Pulmonary artery endothelial cell (primary cell): ENCODE data around the gene TJAP1. TPM values are rescaled to one million over a fixed set of nuclear protein-coding genes. Genes with fewer than 3 reads are reported as not detected.
"Not testable (repeated sequence)": the region's sequence is repeated elsewhere in the genome, so short reads cannot be mapped to it uniquely, and the experiment has no call there.

ENCODE experiments used
- DNase-seq: peaks from one replicate; pipeline ENCODE4 v3.0.0-alpha.2; 2011; ENCODE audit warnings: low read depth, low spot score
- total RNA-seq: library from RNA; depleted of rRNA; stranded (reverse); fragments of >200 nt; gene quantifications from 2 replicates; pipeline ENCODE4 v1.2.3, GENCODE V29; 2014

Gene TJAP1
- total RNA-seq, 1 donor from 2014 or later: 8.9 TPM

DNA sequence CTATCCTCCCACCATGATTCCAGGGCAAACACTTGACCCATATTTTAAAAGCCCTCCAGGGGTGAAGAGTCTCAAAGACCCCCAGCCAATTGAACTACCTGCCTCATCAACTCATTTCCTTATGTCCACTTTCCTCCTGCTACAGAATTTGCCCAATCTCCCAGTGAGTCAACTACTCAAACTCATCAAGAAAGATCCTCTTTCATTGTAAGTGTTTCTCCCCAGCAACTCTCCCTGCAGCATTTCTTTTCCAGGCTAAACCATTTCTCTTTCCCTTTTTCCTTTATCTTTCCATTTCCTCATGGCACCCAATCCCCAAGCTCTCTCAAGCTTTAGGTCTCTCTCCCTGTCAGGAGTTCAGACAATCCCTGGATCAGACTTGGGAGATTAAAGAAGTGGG, 23.5 kb upstream of the TJAP1 start:
- DNase-seq: no peak

DNA sequence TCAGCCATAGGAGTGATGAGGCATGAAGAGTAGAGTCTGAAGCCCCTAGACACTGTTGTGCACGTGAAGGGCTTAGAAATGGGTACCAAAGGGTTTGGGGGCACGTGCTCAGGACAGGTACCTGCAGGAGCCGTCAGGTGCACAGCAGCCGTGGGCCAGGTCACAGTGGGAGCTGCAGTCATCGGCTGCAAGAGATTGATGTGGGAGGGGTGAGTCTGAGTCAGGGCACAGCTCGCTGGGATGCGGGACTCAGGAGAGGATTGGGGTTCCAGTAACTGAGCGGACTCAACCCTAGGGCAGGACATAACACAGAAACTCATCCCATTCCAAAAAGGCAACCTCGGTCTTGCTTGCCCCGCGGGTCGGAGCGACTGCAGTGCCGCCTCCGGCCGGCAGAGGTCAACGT, 23.1 kb upstream of the TJAP1 start:
- no peak for DNase-seq

DNA sequence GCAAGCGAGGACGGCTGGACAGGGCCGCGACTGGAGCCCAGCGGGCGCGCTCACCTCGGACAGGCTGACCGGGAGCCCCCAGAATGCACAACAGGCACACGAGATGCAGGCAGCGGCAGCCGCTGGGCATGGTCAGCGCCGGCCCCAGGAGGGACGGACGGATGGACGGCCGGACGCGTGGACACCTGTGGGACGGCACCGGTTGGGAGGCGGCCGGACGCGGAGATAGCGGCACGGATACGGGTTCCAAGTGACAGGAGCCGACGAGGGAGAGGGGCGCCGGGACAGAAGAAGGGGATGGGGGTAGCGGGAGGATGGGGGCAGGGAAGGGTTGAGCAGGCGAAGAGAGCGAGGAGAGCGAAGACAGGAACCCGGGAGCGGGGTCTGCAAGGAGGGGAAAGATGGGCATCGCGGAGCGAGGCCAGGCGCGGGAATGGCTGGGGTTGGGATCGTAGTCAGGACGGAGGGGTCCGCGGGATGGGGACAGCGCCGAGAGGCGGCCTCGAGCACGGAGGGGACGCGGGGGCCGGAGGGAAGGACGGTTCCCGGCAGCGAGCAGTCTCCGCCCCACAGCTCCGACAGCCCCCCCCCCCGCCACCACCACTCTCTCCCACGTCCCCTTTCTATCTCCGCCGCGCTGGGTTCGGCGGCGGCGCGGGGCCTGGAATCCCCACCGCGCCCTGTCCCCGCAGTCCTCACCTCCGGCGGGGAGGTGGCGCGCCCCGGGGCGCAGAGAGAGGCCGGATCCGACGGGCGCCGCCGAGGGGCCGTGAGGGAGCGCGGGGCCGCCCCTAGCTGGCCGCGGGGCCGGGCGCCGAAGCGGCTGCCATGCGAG, 22.5 kb upstream of the TJAP1 start:
- DNase-seq: peak; percentile 37

DNA sequence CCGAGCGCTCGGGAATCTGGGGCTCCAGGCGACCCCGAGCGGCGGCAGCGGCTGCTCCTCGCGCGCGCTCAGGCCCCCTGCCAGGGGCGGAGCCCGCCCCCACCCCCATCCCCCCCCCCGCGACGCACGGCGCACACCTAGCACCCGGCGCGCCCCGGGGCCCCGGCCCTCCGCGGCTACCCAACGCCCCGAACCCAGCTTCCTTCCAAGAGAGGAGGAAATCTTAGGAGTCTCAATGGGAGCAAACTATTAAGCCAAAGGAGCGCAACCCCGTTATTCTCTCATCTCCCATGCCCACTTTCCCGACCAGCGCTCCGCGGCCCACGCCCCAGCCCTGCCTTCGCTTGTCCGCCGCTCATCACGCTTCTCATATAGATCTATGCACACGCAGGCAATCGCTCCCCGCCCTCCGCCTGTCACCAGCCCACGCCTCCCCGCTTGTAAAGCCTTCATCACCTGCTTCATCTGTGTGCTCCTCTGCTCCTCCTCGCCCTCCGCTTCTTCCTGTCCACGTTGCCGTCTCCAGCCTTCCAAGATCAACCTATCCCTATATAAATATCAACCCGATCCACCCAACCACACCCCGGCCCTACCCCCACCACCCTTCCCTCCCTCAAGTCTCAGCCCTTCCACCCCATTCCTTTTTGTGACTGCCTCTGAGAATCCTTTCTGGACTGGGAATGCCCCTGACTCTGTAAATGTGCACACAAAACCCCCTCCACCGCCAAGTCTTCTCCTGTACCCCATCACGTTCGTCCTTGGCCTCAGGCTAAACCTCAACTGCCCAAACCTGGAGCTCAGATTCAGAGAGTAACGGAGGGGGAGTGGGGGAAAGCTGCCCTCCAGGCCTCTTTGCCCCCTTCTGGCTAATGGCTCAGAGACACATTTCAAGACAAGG, 21.6 kb upstream of the TJAP1 start, which contains the start of gene DLK2:
TSS of gene DLK2 (minus strand) at position 18 of the 898 bp plus-strand sequence. CDS start 723 bp downstream, outside the sequence.
- DNase-seq: no peak

DNA sequence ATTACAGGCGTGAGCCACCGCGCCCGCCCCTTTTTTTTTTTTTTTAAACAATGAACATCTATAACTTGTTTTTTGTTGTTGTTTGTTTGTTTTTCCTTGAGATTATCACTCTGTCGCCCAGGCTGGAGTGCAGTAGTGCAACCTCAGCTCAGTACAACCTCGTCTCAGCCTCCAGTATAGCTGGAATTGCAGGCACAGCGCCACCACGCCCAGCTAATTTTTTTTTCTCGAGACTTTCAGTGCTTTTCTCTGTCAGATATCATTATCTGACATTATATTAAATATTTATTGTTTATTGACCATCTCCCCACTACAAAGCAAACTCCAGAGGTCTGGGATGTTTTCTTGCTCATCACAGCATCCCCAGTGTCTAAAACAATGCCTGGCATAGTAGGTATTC, 19.7 kb upstream of the TJAP1 start:
- no peak for DNase-seq

DNA sequence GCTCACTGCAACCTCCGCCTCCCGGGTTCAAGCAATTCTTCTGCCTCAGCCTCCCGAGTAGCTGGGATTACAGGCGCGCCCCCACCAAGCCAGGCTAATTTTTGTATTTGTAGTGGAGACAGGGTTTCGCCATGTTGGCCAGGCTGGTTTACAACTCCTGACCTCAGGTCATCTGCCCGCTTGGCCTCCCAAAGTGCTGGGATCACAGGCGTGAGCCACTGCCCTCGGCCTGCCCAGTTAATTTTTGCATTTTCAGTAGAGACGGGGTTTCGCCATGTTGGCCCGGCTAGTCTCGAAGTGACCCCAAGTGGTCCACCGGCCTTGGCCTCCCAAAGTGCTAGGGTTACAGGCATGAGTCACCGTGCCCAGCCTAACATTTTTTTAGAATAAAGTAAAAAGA, 19.2 kb upstream of the TJAP1 start:
- DNase-seq: not testable (repeated sequence)

DNA sequence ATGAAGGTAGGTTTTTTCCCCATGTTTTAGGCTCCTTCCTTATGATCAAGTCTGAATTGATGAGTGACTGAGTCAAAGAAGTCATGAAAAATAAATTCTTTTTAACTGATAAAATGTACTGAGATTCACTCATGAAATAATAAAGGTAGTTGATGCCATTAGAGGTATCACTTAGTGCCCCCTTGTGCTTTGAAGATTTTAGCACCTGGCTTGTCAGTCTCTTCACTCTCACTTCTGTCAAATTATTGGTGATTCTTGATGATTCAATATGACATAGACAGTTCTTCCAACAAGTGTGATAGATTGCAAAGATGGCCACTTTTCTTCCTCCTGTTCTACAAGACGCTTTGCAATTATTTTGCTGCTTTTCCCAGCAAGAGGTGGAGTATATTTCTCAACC, 17.8 kb upstream of the TJAP1 start:
- no peak for DNase-seq

DNA sequence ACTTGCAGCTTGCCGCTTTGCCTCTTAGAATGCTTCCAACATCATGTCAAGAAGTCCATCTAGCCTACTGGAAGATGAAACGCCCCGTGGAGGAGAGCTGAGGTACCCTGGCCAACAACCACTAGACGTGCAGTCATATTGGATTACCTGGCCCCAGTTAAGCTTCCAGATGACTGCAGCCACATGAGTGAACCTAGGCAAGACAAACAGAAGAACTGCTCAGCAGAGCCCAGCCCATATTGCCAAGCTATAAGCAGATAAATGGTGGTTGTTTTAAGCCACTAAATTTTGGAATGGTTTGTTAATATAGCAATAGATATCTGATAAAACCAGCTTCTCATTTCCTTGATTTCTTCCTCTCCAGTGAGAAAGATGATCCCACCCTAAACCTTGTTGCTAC, 17.3 kb upstream of the TJAP1 start:
- DNase-seq: no peak

DNA sequence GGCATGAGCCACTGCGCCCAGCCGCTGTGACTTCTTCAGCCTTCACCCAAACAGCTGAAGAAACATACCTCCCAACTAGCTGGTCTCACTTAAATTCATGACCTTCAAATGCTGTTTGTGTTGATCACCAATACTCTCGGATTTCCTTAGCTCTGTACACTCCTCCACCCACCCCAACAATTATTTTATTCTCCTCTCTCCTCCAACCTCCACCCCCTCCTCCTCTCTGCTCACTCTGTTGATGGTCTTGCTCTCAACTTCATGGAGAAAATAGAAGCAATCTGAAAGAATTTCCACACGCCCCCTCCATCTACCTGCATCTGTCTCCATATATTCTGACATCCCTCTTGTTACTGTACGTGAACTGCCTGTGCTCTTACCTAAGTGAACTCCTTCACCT, 15.4 kb upstream of the TJAP1 start:
- DNase-seq: no peak

DNA sequence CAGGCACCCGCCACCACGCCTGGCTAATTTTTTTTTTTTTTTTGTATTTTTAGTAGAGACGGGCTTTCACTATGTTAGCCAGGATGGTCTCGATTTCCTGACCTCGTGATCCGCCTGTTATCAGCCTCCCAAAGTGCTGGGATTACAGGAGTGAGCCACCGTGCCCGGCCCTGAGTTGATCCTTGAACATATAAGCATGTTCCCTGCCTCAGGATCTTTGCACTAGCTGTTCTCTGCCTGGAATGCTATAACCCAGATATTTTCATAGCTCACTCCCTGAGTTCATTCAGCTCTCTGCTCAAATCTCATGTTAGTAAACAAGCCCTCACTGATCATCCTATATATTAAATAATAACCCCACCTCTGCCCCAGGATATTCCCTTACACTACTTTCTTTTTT, 13.0 kb upstream of the TJAP1 start:
- no peak for DNase-seq

DNA sequence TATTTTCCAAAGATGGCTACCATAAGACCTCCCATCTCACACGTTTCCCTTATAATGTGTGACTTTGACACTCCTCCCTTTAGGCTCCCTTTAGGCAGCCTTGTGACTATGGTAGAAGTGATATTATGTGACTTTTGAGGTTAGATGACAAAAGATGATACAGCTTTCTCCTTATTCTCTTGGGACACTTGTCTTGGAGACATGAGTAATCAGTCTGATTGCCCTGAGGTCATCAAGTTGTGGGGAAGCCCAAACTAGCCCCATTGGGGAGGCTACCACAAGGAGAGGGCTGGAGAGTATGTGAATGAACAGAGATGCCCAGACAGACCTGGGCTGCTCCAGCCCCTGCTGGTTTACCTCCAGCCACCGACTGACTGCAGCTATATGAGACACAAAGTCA, 11.4 kb upstream of the TJAP1 start:
- DNase-seq: no peak

DNA sequence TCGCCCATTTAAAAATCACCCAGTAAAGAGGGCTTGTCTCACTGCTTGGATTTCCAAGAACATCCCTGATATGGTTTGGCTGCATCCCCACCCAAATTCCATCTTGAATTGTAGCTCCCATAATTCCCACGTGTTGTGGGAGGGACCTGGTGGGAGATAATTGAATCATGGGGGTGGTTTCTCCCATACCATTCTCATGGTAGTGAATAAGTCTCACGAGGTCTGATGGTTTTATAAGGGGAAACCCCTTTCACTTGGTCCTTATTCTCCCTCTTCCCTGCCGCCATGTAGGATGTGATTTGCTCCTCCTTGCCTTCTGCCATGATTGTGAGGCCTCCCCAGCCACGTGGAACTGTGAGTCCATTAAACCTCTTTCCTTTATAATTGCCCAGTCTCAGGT, 10.1 kb upstream of the TJAP1 start:
- DNase-seq: not testable (repeated sequence)

DNA sequence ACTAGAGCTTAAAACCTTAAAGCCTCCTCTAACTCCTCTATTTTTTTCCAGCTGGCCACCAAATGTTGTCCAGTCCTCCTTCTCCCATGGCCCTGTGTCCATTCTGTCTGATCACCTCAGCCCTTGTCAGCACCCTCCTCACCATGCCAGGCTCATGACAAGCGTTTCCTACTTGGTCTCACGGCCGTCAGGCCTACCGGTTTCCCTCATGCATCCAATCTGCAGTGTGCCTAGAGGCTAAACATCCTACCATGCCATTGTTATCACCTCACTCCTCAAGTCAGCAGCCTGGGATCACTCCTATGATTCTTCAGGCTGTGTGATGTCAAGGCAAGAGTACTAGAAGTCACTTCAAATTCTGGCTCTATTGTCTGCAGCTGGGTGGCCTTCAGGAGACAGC, 9.6 kb upstream of the TJAP1 start:
- no peak for DNase-seq

DNA sequence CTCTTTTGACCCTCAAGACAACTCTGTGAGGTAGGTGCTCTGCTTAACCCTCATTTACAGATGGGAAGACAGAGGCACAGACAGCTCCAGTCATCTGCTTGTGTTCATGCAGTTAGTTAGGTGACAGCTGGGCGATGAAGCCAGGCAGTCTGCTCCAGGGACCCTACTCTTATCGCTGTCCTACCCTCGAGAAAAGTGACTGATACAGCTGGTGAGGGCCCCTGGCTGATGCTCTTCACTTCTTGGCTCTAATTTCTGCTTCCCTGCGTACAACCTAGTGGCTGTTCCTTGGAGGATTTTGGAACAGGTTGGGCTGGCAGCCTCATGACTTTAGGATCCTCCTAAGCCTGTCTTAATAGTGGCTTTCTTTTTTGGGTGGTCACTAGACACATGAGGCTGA, 9.1 kb upstream of the TJAP1 start:
- no peak for DNase-seq

DNA sequence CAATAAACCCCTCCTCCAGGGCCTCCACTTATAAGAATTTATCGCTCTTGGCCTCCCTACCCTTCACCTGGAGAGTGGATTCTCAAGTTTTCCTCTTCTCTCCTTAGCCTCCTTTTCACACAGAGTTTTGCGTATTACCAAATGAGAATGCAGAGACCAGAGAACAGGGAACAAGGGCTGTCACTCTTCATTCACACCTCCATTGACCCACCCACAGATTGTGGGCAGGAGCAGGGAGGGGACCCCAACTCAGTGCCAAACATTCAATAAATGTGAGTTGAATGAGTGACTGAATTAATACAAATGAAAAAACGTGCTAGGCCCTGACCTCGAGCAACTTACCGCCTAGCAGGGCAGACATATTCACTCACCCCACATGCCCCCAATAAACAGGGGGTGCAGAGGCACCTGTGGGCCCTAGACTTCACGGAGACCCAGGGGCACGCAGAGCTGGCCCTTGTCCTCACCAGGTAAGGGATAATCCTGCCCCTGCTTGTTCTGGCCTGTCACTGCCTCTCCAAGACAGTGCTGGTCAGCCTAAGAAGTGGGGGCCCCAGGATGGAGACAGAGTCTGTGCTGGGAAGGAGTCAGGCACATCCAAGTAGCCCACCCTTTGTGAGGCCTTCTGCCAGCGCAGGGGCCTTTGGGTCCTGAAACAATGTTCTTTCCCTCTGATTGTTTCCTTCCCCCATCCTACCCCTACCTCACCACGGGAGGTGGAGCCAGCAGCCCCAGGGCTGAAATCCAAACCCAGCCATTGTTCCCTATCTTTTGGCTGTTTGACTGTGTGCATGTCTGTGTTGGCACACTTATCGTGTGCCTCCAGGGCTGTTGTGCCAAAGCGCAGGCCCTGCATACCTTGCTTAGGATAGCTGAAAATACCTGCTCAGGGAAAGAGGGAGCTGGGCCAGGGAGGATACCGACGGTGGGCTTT, 8.4 kb upstream of the TJAP1 start:
- no peak for DNase-seq

DNA sequence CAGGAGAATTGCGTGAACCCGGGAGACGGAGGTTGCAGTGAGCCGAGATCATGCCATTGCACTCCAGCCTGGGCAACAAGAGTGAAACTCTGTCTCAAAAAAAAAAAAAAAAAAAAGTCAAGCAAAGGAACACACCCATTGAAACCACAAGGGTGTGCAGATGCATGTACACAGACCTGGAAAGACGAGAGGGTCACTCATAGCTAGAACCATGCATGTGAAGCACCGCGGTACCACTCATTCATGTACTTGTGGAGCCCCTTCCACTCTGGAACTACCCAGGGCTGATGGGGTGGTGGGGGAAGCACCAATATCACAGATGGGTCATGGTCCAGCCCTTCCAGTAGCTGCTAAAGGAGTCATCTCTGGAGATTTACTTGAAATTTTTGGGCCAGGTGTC, 7.4 kb upstream of the TJAP1 start:
- no peak for DNase-seq

DNA sequence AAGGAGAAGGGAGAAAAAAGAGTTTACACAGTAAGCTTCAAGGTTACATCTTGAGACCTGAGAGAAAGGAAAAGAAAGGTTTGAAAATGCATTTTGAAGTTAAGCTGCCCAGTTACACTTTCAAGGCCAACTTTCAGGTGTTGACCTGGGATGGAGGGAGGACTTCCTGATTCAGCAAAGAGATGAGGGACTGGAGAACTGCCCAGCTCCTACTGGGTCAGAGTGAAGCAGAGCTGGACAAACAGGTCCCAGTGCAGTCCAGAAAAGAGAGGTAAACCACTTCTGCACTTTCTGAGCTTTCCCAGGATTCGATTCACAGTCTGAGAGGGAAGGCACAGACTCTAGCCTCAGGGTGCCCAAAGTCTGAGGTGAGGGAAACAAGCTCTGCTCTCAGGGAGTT, 6.0 kb upstream of the TJAP1 start:
- DNase-seq: no peak

DNA sequence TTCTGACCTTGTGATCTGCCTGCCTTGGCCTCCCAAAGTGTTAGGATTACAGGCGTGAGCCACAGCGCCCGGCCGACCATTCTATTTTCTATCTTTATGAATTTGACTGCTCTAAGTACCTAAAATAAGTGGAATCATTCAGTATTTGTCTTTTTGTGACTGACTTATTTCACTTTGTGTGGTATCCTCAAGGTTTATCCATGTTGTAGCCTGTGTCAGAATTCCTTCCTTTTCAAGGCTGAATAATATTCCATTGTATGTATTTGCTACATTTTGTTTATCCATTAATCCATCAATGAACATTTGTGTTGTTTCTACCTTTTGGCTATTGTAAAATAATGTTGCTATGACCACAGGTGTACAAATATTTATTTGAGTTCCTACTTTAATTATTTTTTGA, 4.9 kb upstream of the TJAP1 start:
- no peak for DNase-seq

DNA sequence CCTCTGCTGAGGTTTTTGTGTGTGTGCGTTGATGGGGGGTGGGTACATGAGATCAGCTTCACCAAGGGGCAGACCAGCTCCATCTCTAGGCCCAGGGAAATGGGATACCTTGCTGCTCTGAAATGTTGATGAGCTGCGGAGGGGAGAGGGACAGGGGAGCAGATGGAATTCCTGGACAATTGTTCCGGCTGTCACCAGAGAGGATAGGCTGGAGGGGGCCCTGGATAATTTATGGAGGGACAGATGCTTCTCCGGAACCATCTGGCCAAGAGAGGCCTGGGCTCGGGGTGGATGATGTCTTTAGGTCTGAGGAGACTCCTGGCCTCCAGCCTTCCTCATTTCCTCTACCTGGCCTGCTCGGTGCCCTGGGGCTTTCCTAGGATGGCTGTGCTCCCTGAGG, 1.9 kb upstream of the TJAP1 start:
- no peak for DNase-seq

DNA sequence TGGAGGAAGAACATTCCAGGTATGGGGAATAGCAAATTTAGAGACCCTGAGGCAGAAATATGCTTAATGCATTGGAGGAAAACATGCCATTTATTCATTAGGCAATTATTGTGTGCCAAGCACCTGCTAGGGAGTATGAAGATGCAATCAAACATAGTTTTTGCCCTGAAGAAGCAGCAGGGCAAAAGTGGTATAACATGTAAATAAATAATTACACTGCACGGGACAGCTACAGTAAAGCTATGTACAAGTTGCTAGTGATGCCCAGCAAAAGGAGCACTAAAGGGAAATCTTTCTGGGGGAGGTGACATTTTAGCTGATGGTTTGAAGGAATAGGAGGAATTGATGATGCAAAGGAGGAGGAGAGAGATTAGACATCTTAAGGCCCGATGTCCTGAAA, 624 bp upstream of the TJAP1 start:
- no peak for DNase-seq

DNA sequence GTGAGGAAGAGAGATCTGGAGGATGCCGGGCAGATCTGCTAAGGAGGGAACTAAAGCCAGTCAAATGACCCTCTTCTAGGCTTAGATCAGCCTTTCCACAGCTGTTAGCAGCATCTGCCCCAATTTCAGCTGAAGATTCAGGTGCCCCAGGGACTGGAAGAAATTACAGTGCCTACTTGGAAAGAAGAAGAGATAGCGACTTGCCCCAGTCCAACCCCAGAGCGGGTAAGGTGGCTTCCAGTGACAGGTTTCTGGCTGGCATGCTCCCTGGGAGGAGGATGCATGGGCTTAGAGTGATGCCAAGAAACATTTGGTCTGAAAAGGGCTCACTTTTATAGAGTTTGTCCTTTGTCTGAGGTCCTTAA, 620 bp downstream of the TJAP1 start:
- DNase-seq: no peak

DNA sequence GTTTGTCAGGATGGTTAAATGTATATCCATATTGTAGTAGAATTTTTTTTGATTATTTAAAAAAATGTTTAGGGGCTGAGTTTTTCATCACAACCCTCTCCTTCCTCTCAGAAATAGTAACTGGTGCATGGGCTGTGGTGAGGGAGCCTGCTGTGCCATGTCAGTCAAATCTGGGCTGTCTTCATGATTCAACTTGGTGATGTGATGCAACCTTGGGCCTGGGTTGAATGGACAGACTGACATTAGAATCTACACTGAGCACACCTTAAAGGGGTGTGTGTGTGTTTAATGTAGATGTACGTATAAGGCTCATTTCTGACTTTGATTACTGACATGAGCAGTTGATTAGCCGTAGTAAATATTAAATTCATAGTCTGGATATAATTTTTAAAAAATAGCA, 3.7 kb downstream of the TJAP1 start:
- no peak for DNase-seq
